CD4-positive, alpha-beta T cell (primary cell): ENCODE results near the gene GINS1. TPM values are rescaled to one million over a fixed set of nuclear protein-coding genes. Genes with fewer than 3 reads are reported as not detected.

Experiments
- ATAC-seq: fragments of 200-7000 bp; cut with Tn5 transposase; one replicate; pipeline ENCODE4 v1.10.0; 2022; ENCODE audit warnings: mild to moderate bottlenecking; ENCODE audit not compliant: poor library complexity
- CTCF ChIA-PET: fragments of 350-600 bp; sonication (Branson Sonifier 250); formaldehyde crosslinking; loops from one replicate; lab custom pipeline; 2021; ENCODE audit warnings: antibody characterized with exemption, inconsistent platforms; lab: Charles Lee
- POLR2A ChIA-PET: fragments of 350-600 bp; sonication (Branson Sonifier 250); formaldehyde crosslinking; loops from one replicate; lab custom pipeline; 2021; ENCODE audit warnings: antibody characterized with exemption, inconsistent platforms; lab: Charles Lee
- DNase-seq, 14 experiments: peaks; one replicate each; pipeline ENCODE4 v3.0.0-alpha.2; 2013 to 2020; ENCODE audit warnings: mixed read lengths in 2 of 14
- H3K27ac ChIP-seq, 2 donors: one replicate each; pipeline versions ENCODE4 v1.5.1 to v1.7.0; 2013; ENCODE audit warnings: low read length in 2 of 2, low read depth in 1 of 2, mild to moderate bottlenecking in 1 of 2
- H3K27me3 ChIP-seq, 2 experiments: 1 replicate in 1 of 2; 2 replicates in 1 of 2; pipeline versions ENCODE4 v1.6.1 to v1.7.0; 2013; ENCODE audit warnings: low read length in 2 of 2, control low read depth in 1 of 2, mild to moderate bottlenecking in 1 of 2, moderate library complexity in 1 of 2; ENCODE audit not compliant: insufficient read depth in 2 of 2, control insufficient read depth in 1 of 2
- H3K36me3 ChIP-seq: one replicate; pipeline ENCODE4 v1.6.1; 2013; ENCODE audit warnings: low read length, control low read depth; ENCODE audit not compliant: insufficient read depth
- H3K4me1 ChIP-seq: one replicate; pipeline ENCODE4 v1.6.1; 2013; ENCODE audit warnings: low read length, control low read depth; ENCODE audit not compliant: insufficient read depth
- H3K4me3 ChIP-seq: one replicate; pipeline ENCODE4 v1.5.1; 2013; ENCODE audit warnings: mild to moderate bottlenecking, low read length, moderate library complexity
- H3K9me3 ChIP-seq, 2 experiments: 1 replicate in 1 of 2; 2 replicates in 1 of 2; pipeline versions ENCODE4 v1.6.1 to v1.7.0; 2013; ENCODE audit warnings: low read length in 2 of 2, mild to moderate bottlenecking in 2 of 2, control low read depth in 1 of 2, moderate library complexity in 1 of 2; ENCODE audit not compliant: control insufficient read depth in 1 of 2, insufficient read depth in 1 of 2
- H3K27ac Mint-ChIP-seq: one replicate; pipeline ENCODE4 v1.8.0; 2020; ENCODE audit warnings: mixed read lengths
- H3K27me3 Mint-ChIP-seq: one replicate; pipeline ENCODE4 v1.8.0; 2021; ENCODE audit warnings: mixed read lengths
- H3K36me3 Mint-ChIP-seq: one replicate; pipeline ENCODE4 v1.8.0; 2021; ENCODE audit warnings: low read depth, mixed read lengths
- H3K4me1 Mint-ChIP-seq: one replicate; pipeline ENCODE4 v1.8.0; 2021; ENCODE audit warnings: low read depth, mixed read lengths
- H3K4me3 Mint-ChIP-seq: one replicate; pipeline ENCODE4 v1.8.0; 2020; ENCODE audit warnings: mild to moderate bottlenecking, mixed read lengths
- H3K9me3 Mint-ChIP-seq: one replicate; pipeline ENCODE4 v1.8.0; 2020; ENCODE audit warnings: mixed read lengths
- intact Hi-C, 2 experiments: fragments of 100-400 bp; cut with DNase I in 1 of 2; cut with micrococcal nuclease in 1 of 2; formaldehyde crosslinking; loops; one replicate each; pipeline versions ENCODE4 v1.15.1 to v1.9.0; 2023 to 2025; cut with DNase I, micrococcal nuclease
- total RNA-seq, 174 experiments: library from RNA in 2 of 174; stranded (reverse) in 2 of 174; gene quantifications; one replicate each; pipeline ENCODE4 v1.2.3 and lab custom pipeline; 2021 to 2026
- TF ChIP-seq, protein P1 (sequence below): fragments of 200-600 bp; IDR thresholded peaks from one replicate; pipeline ENCODE4 v1.8.0; 2022; ENCODE audit warnings: antibody characterized with exemption, mild to moderate bottlenecking

Gene GINS1
- total RNA-seq, 2 experiments from 2014 or later, result 0.08 to 0.17 TPM

DNA sequence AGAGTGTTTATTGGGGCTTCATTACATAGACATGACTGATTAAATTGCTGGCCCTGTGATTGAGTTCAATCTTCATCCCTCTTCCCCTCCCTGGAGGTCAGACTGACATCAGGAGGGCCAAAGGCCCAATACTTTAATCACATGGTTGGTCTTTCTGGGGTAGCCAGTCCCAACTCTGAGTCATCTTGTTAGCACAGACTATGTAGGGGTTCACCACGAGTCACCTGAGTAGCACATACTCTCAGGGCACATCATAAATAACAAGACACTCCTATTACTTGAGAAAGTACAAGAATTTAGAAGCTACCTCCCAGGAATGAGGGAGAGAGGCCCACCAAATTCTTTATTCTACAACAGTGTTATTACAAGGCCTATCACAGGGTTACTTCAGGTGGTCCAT is 11.3 kb downstream of the GINS1 start:
- H3K27me3 ChIP-seq, result no peaks in the 10 kb centered on the region
- CTCF ChIA-PET, result no interaction called here
- Mint-ChIP-seq H3K9me3 (no peaks in the 10 kb centered on the region), H3K4me3 (no peak overlapping the region), H3K4me1 (no peaks in the 10 kb centered on the region), H3K36me3 (no peaks in the 10 kb centered on the region), H3K27me3 (no peaks in the 10 kb centered on the region), H3K27ac (no peak overlapping the region)
- H3K4me1 ChIP-seq, result no peaks in the 10 kb centered on the region
- intact Hi-C loops, result no loop called here
- H3K36me3 ChIP-seq, result no peaks in the 10 kb centered on the region
- no peak for ATAC-seq
- no peak overlapping the region for H3K27ac ChIP-seq
- no peaks in the 10 kb centered on the region for H3K9me3 ChIP-seq
- no peak for DNase-seq
- POLR2A ChIA-PET, result no interaction called here
- H3K4me3 ChIP-seq, result no peak overlapping the region
- TF ChIP-seq, protein P1, sequence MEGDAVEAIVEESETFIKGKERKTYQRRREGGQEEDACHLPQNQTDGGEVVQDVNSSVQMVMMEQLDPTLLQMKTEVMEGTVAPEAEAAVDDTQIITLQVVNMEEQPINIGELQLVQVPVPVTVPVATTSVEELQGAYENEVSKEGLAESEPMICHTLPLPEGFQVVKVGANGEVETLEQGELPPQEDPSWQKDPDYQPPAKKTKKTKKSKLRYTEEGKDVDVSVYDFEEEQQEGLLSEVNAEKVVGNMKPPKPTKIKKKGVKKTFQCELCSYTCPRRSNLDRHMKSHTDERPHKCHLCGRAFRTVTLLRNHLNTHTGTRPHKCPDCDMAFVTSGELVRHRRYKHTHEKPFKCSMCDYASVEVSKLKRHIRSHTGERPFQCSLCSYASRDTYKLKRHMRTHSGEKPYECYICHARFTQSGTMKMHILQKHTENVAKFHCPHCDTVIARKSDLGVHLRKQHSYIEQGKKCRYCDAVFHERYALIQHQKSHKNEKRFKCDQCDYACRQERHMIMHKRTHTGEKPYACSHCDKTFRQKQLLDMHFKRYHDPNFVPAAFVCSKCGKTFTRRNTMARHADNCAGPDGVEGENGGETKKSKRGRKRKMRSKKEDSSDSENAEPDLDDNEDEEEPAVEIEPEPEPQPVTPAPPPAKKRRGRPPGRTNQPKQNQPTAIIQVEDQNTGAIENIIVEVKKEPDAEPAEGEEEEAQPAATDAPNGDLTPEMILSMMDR, result no peak

DNA sequence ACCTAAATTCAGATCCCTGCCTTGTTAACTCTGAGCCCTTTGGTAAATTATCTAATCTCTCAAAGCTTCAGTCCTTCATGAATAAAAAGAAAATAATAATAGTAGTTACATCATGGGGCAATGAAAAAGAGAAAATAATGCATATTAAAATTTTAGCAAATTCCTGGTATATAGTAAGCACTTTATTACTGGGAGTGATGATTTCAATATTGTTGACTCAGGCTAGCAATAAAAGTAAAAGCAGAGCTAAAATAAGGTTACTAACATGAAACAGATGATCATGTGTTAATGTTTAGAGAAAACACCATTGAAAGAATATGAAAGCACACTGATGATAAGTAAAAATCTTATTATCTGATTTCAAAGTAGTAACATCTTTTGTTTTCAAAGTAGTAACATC is 13.6 kb downstream of the GINS1 start:
- no peaks in the 10 kb centered on the region for H3K27me3 ChIP-seq
- H3K36me3 ChIP-seq, result no peaks in the 10 kb centered on the region
- H3K9me3 ChIP-seq, result no peaks in the 10 kb centered on the region
- no peaks in the 10 kb centered on the region for H3K4me1 ChIP-seq
- intact Hi-C loops, result loop anchor here in 1 of 2 experiments (10.0 kb wide), 1 partner anchor 46 kb away; no protein-coding TSS in a partner anchor
- no peak for ATAC-seq
- POLR2A ChIA-PET, result no interaction called here
- H3K27ac Mint-ChIP-seq, result no peak overlapping the region
- no peaks in the 10 kb centered on the region for H3K36me3 Mint-ChIP-seq
- DNase-seq, result no peak
- CTCF ChIA-PET, result interaction anchor here (0.6 kb wide), 1 partner anchor 132 kb away, joined by 3 read pairs; no protein-coding TSS in a partner anchor
- H3K4me3 Mint-ChIP-seq, result no peak overlapping the region
- H3K27me3 Mint-ChIP-seq, result no peaks in the 10 kb centered on the region
- no peak overlapping the region for H3K4me3 ChIP-seq
- no peak overlapping the region for H3K27ac ChIP-seq
- no peaks in the 10 kb centered on the region for H3K9me3 Mint-ChIP-seq
- TF ChIP-seq, protein P1, result no peak
- no peaks in the 10 kb centered on the region for H3K4me1 Mint-ChIP-seq

DNA sequence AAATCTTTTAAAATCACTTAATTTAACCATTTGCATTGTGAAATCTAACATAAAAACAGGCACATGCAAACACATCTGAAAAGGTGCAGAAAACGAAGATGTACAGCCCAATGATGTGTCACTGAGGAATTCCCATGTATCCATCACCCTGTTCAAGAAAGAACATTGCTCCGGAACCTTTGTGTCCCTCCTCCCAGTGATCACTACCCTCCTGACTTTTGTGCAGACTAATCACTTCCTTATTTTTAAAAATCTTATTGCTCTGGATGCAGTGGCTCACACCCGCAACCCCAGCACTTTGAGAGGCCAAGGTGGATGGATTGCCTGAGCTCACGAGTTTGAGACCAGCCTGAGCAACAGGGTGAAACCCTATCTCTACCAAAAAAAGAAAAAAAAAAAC is 14.6 kb downstream of the GINS1 start:
- no peaks in the 10 kb centered on the region for H3K4me1 Mint-ChIP-seq
- TF ChIP-seq, protein P1, result no peak
- no peaks in the 10 kb centered on the region for H3K27me3 Mint-ChIP-seq
- Histone ChIP-seq H3K4me1 (no peaks in the 10 kb centered on the region), H3K4me3 (no peak overlapping the region), H3K36me3 (no peaks in the 10 kb centered on the region), H3K27me3 (no peaks in the 10 kb centered on the region), H3K9me3 (no peaks in the 10 kb centered on the region), H3K27ac (no peak overlapping the region)
- no peak overlapping the region for H3K4me3 Mint-ChIP-seq
- ATAC-seq (no peak), DNase-seq (no peak)
- no peaks in the 10 kb centered on the region for H3K36me3 Mint-ChIP-seq
- H3K27ac Mint-ChIP-seq, result no peak overlapping the region
- intact Hi-C loops, result loop anchor here in 1 of 2 experiments (10.0 kb wide), 1 partner anchor 47 kb away; no protein-coding TSS in a partner anchor
- CTCF ChIA-PET, result no interaction called here
- no peaks in the 10 kb centered on the region for H3K9me3 Mint-ChIP-seq
- POLR2A ChIA-PET, result no interaction called here
